HepG2 (cell line): Measurements from ENCODE around the gene FBRSL1. TPM values are rescaled to one million over a fixed set of nuclear protein-coding genes. Genes with fewer than 3 reads are reported as not detected.

Experiments used
- GLI4 ChIP-seq: sonication (generic); formaldehyde crosslinking; IDR thresholded peaks from 2 replicates; pipeline ENCODE4 v1.5.1; 2020; ENCODE audit warnings: missing genetic modification reagents, mild to moderate bottlenecking, moderate library complexity, borderline replicate concordance
- GZF1 ChIP-seq: sonication (generic); formaldehyde crosslinking; IDR thresholded peaks from 2 replicates; pipeline ENCODE4 v1.5.1; 2020; ENCODE audit warnings: mild to moderate bottlenecking, missing genetic modification reagents
- MAZ ChIP-seq, 2 experiments: sonication (generic) in 1 of 2; formaldehyde crosslinking in 1 of 2; IDR thresholded peaks; 2 replicates each; pipeline versions ENCODE4 v1.5.0 to v1.6.1; 2012 to 2020; ENCODE audit warnings: low read depth in 2 of 2, mild to moderate bottlenecking in 2 of 2, borderline replicate concordance in 1 of 2, improper control_type of control experiment in 1 of 2, low read length in 1 of 2, missing genetic modification reagents in 1 of 2, moderate library complexity in 1 of 2
- RFXANK ChIP-seq: IDR thresholded peaks from 2 replicates; pipeline ENCODE4 v1.6.1; 2016
- SAP130 ChIP-seq: IDR thresholded peaks from 2 replicates; pipeline ENCODE4 v1.6.1; 2016; ENCODE audit warnings: low read depth
- SCMH1 ChIP-seq: sonication (generic); formaldehyde crosslinking; IDR thresholded peaks from 2 replicates; pipeline ENCODE4 v1.9.0; 2021; ENCODE audit warnings: missing genetic modification reagents, mild to moderate bottlenecking, borderline replicate concordance
- ZFY ChIP-seq: sonication (generic); formaldehyde crosslinking; IDR thresholded peaks from 2 replicates; pipeline ENCODE4 v1.4.0; 2020; ENCODE audit warnings: missing genetic modification reagents
- ZNF24 ChIP-seq: fragments of 450-650 bp; IDR thresholded peaks from 2 replicates; pipeline ENCODE4 v1.6.1; 2017; ENCODE audit warnings: antibody characterized with exemption, mild to moderate bottlenecking
- ZNF331 ChIP-seq: sonication (generic); formaldehyde crosslinking; IDR thresholded peaks from 2 replicates; pipeline ENCODE4 v1.4.0; 2020; ENCODE audit warnings: missing genetic modification reagents
- ZNF530 ChIP-seq: sonication (generic); formaldehyde crosslinking; IDR thresholded peaks from 2 replicates; pipeline ENCODE4 v1.5.0; 2020; ENCODE audit warnings: low read depth, mild to moderate bottlenecking, missing genetic modification reagents
- polyA plus RNA-seq, 8 experiments: library from polyadenylated mRNA; depleted of rRNA in 3 of 8; stranded (reverse) in 7 of 8; unstranded in 1 of 8; fragments of >200 nt; fragmentation: Illumina TruSeq in 4 of 8; extraction: Trizol in 4 of 8; gene quantifications; 2 replicates each; pipeline versions ENCODE4 v1.2.1 to v1.2.3, GENCODE V29; 2011 to 2016; ENCODE audit warnings: low read depth in 4 of 8, missing spikeins in 1 of 8, mixed read lengths in 1 of 8; ENCODE audit not compliant: insufficient read depth in 1 of 8
- total RNA-seq, 5 experiments: library from RNA; depleted of rRNA; stranded (reverse); fragments of >200 nt; fragmentation: Illumina TruSeq; extraction: Trizol; gene quantifications; 2 replicates each; pipeline ENCODE4 v1.2.3, GENCODE V29; 2016; ENCODE audit warnings: low read depth in 1 of 5
- TF ChIP-seq, protein P1 (sequence below): sonication (generic); formaldehyde crosslinking; IDR thresholded peaks from 2 replicates; pipeline ENCODE4 v1.4.0; 2020; ENCODE audit warnings: missing genetic modification reagents
- TF ChIP-seq, protein P2 (sequence below): sonication (generic); formaldehyde crosslinking; IDR thresholded peaks from 2 replicates; pipeline ENCODE4 v1.8.1; 2023; ENCODE audit warnings: missing genetic modification reagents, mild to moderate bottlenecking, borderline replicate concordance

FBRSL1 gene
- total and polyA plus RNA-seq, 2 of the 13 experiments (the other 11 are each of a cell fraction or from before 2014, with no cell fraction given) = 3.6 to 7.9 TPM

DNA sequence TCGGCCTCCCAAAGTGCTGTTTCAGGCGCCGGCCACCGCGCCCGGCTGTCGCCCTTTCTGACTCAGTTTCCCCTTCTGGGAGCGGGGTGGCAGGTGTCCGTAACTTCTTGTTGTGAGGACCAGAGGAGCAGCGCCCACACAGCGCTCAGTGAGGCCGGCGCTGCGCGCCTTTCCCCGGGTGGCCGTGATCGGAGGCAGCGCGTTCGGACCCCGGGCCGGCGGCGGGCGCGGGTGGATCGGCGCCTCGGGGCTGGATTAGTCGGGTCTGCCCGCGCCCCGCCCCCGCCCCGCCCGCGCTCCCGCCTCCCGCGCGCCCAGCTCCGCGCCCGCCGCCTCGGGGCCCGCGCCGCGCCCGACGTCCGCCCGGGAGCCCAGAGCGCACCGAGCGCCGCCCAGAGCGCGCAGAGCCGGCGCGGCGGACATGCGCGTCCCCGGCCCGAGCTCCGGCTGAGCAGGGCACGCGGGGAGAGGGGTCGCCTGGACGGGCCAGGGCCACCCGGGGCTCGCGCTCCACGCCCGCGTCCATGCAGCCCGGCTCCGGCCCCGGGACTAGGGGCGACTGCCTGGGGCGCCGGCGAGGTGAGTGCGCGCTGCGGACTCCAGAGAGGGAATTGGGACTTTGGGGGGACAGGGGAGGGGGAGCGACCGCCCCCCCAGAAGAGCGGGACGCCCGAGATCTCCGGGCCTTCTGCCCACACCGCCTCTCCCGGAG is 69.9 kb downstream of the FBRSL1 start (continued):
- TF ChIP-seq, protein P1, sequence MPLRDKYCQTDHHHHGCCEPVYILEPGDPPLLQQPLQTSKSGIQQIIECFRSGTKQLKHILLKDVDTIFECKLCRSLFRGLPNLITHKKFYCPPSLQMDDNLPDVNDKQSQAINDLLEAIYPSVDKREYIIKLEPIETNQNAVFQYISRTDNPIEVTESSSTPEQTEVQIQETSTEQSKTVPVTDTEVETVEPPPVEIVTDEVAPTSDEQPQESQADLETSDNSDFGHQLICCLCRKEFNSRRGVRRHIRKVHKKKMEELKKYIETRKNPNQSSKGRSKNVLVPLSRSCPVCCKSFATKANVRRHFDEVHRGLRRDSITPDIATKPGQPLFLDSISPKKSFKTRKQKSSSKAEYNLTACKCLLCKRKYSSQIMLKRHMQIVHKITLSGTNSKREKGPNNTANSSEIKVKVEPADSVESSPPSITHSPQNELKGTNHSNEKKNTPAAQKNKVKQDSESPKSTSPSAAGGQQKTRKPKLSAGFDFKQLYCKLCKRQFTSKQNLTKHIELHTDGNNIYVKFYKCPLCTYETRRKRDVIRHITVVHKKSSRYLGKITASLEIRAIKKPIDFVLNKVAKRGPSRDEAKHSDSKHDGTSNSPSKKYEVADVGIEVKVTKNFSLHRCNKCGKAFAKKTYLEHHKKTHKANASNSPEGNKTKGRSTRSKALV (CRISPR knock-in tag) = 0 out of 2 replicates have a peak, but pooled peaks have one; percentile 0
- TF ChIP-seq ZFY = peak; percentile 32; the same call in 1 of the 2 replicates
- no peak for TF ChIP-seq MAZ (IDR thresholded peaks at IDR 0.05; ENCODE audit: borderline replicate concordance, low read depth, low read length)
- TF ChIP-seq MAZ (CRISPR knock-in tag; IDR thresholded peaks at IDR 0.05; ENCODE audit: low read depth) = 0 out of 2 replicates have a peak, but pooled peaks have one; percentile 23
- no peak for TF ChIP-seq RFXANK (CRISPR knock-in tag)
- TF ChIP-seq ZNF331 (CRISPR knock-in tag) = no peak
- TF ChIP-seq, protein P2, sequence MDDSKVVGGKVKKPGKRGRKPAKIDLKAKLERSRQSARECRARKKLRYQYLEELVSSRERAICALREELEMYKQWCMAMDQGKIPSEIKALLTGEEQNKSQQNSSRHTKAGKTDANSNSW (CRISPR knock-in tag) = no peak
- TF ChIP-seq SAP130 (CRISPR knock-in tag) = 0 out of 2 replicates have a peak, but pooled peaks have one; percentile 15
- TF ChIP-seq ZNF530 (CRISPR knock-in tag) = no peak
- no peak for TF ChIP-seq ZNF24
- TF ChIP-seq GLI4 = no peak
- TF ChIP-seq SCMH1 (CRISPR knock-in tag) = no peak
- TF ChIP-seq GZF1 (CRISPR knock-in tag) = no peak
